CD4-positive, alpha-beta T cell treated with Interleukin-15 for 1 hour (primary cell): ENCODE data around the gene WIPF3.

Source experiments
- DNase-seq: peaks from one replicate; pipeline ENCODE4 v3.0.0-alpha.2; 2020

The WIPF3 gene

DNA sequence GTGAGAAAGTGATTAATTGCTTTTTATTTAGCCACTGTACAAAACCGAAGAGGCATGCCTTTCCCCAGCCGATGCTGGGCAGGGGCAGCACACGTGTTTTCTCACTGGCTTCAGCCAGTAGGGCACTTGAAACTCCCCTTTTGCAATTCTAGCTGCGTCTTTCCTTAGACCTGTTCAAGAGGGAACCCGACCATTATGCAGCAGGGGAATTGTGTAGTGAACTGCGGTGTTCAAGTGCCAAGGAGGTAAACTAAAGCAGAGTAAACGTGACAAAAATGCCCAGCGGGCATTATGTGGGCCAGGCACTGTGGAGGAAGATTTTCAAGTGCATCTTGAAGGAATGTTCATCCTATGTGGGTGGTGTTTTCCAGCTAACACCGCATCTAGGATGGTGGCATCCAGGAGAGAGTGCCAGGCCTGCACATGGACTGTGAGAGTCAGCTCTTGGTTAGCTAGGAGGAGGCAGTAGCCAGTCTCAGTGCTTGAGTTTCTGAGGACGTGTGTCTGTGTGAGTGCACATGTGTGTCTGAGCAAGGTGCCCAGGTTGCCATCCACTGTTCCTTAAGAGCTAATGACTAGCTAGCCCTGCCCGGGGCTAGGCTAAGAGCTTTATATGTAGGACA lies 3.3 kb downstream of the WIPF3 start:
- DNase-seq = no peak

DNA sequence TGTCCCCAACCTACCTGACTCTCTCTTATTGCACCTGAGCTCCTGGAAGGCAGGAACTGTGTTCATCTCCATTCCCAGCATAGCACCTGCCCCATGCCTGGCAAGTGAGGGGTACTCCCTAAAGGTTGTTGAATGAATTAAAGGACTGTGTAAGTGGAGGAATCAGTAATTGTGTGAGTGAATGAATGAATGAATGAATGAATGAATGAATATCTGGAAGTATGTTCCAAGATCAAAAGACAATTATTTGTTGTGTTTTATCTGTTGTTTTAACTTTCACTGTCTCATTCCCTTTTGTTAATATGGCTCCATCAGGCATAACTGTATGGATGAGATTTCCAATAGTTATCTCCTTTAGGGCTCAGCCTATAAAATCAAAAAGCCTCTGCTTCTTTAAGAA lies 4.0 kb downstream of the WIPF3 start:
- no peak for DNase-seq

DNA sequence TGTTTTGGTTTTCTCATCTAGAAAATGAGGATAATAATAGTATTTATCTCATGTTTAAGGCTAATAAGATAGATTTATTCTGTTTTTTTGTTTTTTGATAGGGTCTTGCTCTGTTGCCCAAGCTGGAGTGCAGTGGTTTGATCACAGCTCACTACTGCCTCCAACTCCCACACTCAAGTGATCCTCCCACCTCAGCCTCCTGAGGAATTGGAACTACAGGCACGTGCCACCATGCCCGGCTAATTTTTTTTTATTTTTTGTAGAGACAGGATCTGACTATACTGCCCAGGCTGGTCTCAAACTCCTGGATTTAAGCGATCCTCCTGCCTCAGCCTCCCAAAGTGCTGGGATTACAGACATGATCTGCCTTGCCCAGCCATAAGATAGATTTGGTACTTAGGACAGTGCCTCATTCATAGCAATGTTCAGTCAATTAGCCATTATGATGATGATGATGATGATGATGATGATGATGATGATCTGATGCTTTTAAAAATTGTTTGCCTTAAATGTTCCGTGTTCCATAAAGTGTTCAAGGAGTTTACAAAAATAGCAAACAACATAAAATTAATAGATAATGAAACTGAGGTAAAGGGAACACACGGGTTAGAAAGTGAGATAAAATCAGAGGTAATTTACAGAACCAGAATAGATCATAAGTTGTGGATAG lies 4.6 kb downstream of the WIPF3 start:
- no peak for DNase-seq

DNA sequence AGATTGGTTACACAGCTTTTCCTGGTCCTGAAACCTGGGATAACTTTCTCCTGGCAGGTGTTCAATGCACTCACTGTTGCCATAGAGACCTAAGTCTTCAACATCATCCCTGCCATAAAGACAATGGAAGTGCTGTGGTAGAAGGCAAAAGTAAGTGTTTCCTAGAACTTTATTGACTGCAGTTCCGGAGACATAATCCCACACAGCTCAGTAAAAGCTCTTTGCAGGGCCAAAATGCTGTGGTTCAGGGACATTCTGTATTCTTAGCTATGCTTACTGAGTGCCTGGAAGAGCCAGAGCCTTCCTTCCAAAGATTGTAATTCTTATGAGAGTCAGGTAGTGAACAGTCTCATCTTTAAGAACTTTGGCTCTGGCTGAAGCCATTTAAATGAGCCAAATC lies 5.3 kb downstream of the WIPF3 start:
- no peak for DNase-seq

DNA sequence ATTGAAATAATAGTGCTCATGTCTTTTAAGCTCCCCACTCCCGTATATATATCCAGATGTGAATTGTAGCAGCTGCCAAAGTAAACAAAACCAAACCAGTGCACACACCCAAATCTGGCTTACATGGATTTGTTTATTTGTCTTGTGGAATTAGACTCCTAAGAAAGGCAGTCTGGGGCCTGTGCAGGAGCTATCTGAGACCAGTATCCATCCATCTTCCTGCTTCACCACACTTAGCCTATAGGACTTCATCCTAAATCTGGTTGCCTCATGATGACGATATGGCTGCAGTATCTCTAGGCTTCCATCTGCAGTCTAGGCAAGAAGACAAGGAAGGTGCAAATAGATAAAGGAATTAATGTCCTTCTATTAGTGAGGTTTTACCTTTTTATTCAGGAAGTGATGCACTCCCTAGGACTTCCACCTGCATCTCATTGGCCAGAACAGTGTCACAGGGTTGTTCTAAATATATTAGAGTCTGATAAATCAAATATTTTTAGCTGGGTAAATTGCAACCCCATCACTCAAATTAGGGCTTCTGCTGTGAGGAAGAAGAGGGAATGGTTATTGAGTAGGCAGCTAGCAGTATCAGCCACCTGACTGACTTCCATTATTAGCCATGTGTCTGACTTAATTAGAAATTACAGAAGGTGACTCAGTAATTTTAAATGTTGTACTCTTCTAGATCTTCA lies 6.0 kb downstream of the WIPF3 start:
- DNase-seq = no peak

DNA sequence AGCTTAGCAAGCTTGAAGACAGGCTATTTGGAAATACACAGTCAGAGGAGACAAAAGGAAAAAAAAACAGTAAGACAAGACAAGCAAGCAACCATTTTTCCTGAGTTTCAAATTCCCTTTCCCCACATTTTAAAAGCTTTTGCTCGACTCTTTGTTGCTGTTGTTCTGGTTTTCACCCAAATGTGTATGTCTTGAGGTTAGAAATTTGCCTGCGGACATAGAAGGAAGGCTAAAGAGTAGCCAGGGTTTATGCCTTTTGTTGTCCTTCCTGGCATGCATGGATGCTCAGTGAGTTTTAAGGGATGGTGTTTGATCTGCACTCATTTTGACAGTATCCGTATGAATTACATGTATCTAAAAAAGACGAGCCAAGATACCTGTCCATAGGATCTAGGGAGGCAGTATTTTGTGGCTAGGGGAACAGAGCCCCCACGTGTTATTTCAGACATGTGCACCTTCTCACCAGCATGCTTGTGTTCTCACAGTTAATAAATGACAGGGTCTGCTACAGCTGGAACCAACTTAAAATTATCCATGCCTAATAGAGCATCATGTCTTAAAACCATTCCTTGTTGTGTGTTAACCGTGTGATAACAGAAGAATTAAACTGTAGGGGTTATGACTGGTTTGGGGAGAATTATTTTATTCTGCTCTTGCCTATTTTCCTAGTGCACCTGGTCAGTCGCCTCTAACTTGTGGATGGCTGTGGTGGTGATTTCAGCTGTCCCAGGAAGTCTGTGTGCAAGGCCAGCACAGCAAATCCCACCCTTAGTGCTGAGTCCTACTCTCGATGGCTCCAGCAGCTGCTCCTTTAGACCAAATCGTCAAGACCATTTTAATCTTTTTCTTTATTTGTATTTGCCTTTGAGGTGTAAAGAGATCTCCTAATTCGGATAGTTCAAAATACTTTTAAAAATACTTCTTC lies 9.1 kb downstream of the WIPF3 start:
- no peak for DNase-seq

DNA sequence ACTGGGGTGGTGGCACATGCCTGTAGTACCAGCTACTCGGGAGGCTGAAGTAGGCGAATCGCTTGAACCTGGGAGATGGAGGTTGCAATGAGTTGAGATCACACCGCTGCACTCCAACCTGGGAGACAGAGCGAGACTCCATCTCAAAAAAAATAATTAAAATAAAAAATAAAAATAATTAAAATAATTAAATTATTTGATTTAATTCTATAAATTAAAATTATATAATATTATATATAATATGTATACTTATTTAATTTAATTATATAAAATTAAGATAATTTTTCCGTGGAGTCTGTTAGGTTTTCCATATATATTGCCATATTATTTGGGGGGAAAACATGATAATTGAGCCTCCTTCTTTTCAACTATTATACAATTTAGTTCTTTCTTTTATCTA lies 12.0 kb downstream of the WIPF3 start:
- no peak for DNase-seq

DNA sequence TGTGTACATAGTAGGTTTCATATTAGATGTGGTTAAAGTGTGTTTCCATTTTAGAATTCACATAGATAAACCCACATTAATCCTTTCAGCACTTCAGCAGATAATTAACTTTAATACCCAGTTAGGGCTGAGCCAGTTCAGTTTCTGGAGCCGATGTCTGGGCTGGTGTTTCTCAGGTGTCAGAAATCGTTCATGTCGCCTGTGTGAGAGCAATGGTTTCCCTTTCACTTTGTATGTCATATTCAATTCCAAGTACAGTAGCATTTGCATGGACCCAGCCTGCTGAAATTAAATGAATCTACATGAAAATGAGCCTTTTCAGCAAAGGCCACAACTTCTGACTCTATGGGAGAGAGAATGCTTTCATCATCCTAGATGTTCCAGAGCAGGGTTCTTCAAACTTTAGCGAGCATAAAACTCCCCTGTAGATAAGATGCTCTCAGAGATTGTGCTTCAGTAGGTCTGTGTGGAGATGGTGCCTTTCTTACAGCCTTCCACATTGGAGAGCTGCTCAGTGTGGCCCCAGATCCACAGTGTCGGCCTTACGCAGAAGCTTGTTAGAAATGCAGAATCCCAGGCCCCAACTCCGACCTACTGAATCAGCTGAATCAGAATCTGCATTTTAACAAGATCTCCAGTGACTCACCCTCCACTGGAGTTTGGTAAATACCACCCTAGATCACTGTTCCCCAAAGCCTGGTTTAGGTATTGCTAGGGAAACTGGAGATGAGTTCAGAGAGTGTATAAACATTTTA lies 19.6 kb downstream of the WIPF3 start:
- DNase-seq = no peak

DNA sequence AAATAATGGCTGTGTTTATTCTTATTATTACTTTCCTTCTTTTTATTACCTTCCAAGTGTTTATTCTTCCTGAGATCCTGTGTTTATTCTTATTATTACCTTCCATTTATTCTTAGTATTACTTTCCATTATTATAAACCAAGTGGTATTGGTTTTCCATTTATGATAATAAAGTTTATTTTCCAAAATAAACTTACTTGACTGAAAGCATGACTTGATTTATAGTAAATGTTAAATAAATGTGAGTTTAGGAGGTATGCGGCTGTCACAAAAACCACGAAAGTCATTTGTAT lies 20.2 kb downstream of the WIPF3 start:
- DNase-seq = no peak

DNA sequence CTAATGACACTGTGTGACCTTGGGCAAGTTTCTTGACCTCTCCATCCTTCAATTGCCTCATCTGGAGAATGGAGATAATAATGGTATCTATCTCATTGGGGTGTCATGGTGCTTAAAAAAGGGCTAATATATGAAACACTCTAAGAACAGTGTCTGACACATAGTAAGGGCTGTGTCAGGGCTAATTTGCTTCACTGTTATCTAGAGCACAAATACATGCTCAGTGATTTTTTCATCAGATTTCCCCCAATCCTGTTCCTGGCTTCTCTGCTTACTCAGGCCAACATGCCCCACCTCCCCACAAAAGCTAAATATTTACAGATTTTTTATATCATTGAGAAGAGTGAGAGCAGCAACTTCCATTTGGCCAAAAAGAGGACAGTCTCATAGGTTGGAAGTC lies 20.6 kb downstream of the WIPF3 start:
- no peak for DNase-seq

DNA sequence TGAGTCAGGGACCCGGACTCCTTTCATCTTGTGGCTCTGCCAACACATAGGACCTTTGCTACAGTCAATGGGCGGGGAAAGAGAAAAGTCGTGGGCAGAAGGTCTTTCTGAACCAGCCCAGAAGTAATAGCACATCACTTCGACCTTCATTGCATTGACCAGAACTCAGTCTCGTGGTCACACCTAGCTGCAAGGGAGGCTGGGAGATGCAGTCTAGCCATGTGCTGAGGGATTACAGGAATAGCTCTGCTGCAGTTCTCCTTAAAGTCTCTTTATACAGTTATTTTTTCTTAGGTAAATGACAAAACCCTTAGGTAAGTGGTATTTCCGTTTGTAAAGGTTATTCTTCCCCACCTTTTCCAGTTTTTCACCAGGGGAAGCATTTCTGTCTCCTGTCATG lies 25.4 kb downstream of the WIPF3 start:
- no peak for DNase-seq

DNA sequence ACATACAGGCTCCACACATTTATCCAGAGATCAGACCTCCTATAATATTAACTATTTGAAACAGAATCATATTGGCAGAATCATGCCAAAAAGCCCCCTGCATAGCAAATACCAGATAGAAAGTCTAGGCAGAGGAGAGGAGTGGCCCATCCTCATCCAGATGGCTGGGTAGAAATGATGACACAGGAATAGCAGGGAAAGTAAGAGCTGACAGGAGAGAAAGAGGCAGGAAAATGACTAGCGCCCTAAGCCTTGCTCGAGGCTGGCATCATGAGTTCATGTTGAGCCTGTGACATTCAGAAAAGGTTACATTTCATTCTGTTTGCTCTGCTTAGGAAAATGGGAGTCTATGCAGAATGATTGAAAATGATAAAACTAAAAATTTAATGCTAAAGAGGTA lies 27.6 kb downstream of the WIPF3 start:
- DNase-seq = no peak

DNA sequence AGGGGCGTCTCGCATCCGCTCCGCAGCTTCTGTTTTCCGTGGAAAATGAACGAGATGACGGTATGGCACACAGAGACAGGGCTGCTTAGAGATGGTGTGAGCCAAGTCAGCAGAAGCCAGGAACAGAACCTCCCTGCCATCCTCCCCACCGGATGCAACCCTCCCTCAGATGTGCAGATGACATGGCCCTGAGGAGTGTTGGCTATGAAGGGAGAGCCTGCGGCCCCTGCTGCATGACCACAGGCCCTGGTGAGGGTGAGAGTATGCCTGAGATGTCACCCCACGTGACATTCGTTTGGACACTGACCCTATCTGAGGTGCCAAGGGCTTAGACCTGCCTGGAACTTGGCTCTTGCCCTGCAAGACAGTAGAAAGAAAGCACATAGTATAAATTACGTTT lies 29.4 kb downstream of the WIPF3 start:
- no peak for DNase-seq

DNA sequence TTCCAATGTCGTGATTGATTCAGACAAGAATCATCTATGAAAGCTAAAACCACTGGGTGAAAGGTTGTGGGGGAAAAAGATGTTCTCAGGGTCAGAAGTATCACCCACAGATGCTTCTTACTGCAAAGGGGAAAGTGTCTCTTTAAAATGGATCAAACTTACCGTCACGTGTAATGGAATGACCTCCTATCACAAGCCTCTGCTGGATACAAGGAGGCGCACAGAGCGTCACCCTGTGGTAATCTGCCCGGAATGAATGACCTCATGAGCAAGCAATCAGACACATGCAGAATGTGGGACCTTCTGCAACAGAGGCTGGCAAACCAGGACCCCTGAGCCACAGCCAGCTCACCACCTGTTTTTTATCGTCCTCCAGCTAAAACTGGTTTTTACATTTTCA lies 33.0 kb downstream of the WIPF3 start:
- DNase-seq = no peak

DNA sequence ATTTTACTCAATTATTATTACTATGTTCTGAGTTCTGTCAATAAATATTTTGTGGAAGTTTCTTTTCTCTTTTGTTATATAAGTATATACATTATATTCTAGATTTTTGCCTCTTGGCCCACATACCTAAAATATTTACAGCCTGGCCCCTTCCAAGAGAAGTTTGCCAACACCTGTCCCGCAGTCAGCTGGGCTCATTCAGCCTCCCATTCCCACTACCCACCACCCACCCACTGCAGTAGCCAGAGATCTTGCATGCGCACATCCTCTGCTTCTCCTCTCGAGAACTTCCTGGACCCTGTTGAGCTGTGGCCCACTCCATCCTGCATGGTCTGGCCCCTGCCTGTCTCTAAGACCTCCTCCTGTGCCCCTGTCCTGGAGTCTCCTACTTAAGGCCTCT lies 33.6 kb downstream of the WIPF3 start:
- no peak for DNase-seq

DNA sequence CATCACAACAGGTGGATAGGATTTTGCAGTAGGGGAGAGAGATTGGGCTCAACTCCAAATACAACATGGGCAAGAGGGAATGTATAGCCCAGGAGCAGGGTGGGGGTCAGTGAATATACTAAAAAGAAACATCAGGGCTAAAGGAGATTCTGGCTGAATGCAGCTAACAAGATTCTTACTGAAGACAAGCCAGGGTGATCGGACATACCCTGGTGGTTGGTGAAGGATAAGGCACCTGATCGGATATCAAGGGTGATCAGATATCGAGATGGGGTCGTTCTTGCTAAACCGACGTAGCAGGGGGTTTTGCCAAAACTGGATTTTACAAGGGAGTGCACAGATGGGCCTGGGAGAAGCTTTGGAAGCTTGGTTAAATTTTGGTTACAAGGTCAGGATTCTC lies 34.4 kb downstream of the WIPF3 start:
- no peak for DNase-seq

DNA sequence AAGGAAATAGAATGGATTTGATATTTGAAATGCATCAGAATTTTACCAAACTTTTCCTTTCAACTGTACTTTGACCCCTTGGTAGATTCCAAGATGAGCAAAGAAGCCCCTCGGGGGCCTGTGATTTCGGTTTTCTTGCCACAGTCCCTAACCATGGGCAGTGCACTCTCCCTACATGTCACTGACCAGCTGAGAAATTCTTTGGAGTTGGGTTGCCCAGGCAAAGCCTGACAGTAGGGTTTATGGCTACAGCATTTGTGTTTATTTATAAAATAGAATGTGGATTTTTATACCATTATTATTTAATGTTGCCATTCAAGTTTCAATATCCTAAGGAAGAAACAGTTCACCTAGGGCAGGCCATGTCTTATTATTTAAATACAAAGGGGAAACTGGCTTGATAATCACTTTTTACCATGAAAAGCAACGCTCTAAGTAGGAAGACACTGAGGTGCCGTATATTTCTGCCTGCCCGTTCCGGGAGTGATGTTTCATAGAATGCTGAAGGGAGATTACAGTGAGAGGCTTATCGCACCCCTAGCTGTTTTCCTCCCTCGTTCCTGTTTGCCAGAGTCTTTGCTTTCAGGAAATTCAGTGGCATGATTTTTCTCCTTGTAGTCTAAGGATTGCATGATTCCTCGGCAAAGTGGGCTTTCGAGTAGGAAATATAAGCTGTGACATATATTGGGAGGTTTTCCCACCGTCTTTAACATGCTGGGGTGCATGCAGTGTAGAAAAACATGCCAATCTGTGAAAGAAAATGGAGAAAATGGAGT lies 35.8 kb downstream of the WIPF3 start:
- DNase-seq = no peak

DNA sequence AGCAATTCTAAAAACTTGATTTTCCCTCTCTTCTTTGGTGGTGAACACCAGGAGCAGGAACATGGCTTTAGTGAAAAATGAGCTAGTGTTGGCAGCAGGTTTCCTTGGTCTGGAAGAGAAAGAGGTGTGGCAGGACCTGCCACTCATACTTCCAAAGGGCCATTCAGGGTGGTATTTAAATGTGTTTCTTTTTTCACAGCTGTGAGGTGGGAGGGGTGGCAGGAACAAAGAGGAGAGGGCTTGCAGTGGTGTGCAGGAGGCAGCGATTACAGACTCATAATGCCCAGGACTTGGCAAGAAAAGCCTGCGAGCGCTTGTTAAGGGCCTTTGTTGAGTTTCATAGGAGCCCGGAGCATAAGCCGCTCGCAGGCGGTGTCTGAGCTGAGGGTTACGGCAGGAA lies 36.8 kb downstream of the WIPF3 start:
- no peak for DNase-seq

DNA sequence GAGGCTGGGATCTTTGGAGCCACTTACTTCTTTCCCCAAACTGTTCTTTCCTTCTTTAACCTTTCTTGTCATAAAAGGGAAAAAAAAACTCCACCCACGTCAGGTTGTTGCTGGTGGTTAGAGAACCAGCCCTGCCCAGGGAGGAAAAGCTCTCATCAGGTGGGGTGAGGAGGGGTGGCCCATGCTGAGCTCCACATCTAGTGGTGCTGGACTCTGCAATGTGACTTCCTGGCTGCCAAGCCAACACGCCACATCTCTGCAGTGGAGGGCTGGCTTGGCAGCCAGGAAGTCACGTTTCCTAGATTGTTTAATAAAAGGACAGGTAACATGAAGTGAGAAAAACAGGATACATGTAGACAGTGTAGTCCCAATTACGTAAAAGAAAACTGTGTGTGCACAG lies 37.4 kb downstream of the WIPF3 start:
- no peak for DNase-seq

DNA sequence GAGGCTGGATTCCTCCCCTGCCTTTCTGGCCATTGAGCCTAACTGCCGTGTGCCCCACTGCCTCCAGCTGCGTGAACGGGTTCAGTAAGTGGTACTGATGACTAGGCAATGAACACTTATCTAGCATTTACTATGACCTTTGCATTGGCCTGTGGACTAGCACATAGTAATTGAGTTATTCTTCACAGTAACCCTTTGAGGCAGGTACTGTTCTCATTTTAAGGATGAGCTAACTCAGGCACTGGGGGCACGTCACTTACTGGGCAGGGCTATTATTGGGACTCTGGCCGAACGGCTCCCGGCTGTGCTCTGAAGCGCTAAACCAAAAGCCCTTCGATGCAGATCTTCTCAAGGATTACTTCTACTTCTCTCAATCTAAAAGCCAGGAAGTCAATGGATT lies 38.3 kb downstream of the WIPF3 start:
- DNase-seq = no peak

DNA sequence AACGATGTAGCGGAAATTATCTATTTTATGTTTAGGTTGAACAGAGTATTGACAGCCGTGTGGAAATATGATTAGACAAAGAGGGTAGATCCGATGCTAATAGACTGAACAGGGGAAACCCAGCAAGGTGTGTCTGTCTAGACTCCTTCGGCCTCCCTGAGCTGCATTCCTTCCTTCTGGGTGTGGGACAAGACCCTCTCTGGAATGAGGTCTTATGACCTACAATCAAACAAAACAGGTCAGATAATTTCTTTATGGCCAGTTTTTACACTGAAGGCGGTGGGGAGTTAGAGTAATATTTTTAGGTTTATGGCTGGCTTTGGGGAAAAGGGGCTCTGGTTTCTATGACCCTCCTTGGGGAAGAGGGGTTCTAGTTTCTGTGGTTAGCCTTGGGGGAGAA lies 41.2 kb downstream of the WIPF3 start:
- DNase-seq = no peak

DNA sequence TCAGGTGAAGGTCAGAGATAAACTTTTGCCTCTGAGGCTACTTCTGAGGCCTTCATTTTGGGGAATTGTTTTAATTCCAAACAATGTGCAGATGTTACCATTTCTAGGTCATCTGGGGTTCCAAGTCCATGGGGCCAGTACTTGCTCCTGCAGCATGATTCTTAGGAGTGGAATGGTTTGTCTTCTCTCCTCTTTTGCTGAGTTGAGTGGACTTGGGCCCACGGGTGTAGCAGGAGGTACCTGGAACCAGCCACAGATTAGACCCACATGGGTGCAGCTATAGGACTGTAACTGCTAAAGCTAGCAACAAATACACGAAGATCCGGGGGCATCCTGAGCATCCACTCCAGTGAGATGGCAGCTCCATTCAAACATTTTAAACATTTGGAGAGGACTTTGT lies 41.6 kb downstream of the WIPF3 start:
- no peak for DNase-seq
